Fibroblast of lung (primary cell): ENCODE measurements around the gene AQP12B.

Source experiments
- EZH2 ChIP-seq: IDR thresholded peaks from 2 replicates; pipeline ENCODE4 v1.5.1; 2012; ENCODE audit warnings: low read length, control low read depth, mild to moderate bottlenecking; ENCODE audit errors: missing control alignments
- TF ChIP-seq, protein P1 (sequence below), 2 donors: IDR thresholded peaks in 1 of 2; conservative IDR thresholded peaks in 1 of 2; 1 replicate in 1 of 2; 2 replicates in 1 of 2; pipeline ENCODE4 v1.5.1; 2011 to 2012; ENCODE audit warnings: low read length in 2 of 2, control low read depth in 1 of 2, inconsistent platforms in 1 of 2, low read depth in 1 of 2, mild to moderate bottlenecking in 1 of 2

- no peak for TF ChIP-seq EZH2
- TF ChIP-seq, protein P1, sequence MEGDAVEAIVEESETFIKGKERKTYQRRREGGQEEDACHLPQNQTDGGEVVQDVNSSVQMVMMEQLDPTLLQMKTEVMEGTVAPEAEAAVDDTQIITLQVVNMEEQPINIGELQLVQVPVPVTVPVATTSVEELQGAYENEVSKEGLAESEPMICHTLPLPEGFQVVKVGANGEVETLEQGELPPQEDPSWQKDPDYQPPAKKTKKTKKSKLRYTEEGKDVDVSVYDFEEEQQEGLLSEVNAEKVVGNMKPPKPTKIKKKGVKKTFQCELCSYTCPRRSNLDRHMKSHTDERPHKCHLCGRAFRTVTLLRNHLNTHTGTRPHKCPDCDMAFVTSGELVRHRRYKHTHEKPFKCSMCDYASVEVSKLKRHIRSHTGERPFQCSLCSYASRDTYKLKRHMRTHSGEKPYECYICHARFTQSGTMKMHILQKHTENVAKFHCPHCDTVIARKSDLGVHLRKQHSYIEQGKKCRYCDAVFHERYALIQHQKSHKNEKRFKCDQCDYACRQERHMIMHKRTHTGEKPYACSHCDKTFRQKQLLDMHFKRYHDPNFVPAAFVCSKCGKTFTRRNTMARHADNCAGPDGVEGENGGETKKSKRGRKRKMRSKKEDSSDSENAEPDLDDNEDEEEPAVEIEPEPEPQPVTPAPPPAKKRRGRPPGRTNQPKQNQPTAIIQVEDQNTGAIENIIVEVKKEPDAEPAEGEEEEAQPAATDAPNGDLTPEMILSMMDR (conservative IDR thresholded peaks at IDR 0.05 in 1 of 2, IDR thresholded peaks at IDR 0.05 in 1 of 2; ENCODE audit: low read depth in 1 of 2, low read length in 2 of 2), result no peak
Measured at GRCh38 chr2:240708457-240708856, 25.8 kb upstream of the AQP12B start.
